Stimulated activated CD4-positive, alpha-beta T cell treated with anti-CD3 and anti-CD28 coated beads, TNF-alpha, amount 100 ng/mL, for 48 hours (primary cell): ENCODE data around the gene PGBD4.
"Not testable (repeated sequence)": the region's sequence is repeated elsewhere in the genome, so short reads cannot be mapped to it uniquely, and the experiment has no call there.

Experiments
- DNase-seq, 3 donors: peaks; one replicate each; pipeline ENCODE4 v3.0.0-alpha.2; 2020; ENCODE audit warnings: low read depth in 3 of 3

The PGBD4 gene

DNA sequence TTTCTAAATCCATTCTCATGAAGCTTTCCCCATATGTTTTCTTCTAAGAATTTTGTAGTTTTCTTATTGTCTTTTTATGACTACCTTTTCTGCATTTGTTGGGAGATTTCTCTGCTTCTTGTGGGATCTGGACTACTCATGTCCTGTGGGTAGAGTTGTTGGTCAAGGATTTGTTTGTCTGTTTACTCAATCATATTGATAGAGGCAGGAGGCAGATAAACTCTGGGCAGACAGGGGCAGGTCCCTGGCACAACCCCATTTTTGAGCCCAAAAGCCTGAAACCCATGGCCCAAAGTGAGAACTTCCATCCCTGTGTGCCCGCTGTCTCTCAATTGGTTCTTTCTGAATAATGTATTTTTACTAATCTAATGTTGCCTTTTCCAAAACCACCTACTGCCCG, 12.3 kb downstream of the PGBD4 start:
- DNase-seq: no peak

DNA sequence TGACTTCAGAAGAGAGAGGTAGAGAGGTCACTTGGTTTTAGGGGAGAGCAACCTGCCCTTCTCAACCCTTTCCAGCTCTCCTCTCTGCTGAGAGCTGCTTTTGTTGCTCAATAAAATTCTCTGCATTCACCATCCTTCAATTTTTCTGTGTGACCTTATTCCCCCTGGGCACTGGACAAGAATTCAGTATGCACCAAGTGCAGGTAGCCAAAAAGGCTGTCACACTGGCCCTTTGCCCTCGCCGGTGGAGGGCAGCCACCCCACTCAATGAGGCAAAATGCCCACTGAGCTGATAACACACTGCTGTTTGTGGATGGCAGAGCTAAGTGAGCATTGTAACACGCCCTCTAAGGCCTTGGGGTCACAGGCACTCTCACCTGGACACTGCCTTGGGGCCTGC, 12.9 kb downstream of the PGBD4 start:
- DNase-seq: no peak

DNA sequence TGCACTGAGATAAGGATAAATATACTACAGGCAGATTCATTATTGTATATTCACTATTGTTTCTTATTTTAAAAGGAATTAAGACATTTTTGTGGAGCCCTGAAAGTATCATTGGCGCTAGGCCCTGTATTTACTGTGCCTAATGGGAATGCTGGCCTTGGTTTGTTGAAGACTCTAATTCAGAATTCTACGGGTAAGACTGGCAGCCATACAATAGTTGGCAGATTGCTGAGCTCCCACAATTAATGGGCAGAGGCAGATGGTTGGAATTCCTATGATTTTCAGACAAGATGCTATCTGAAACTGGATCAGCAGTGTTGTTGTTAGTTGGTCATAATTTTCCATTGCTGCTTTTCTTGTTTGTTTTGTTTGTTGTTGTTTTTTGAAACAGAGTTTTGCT, 14.7 kb downstream of the PGBD4 start:
- DNase-seq: no peak

DNA sequence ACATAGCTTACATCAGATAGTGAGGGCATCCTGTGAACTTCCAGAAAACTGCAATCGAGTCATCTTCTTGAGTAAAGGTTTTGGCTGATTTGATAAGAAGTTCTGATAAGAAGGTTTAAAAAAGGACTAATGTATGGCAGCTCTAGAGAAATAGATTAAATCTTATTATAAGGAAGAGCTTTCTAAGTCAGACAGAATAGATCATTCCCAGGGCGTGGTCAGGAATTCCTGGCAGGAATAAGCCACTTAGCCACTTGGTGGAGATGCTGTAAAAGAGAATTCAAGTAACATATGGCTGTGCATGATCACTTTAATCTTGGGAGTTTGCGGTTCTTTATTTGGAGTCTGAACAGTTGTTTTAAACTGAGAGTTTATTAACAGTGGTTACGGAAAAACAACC, 17.4 kb downstream of the PGBD4 start:
- DNase-seq: no peak

DNA sequence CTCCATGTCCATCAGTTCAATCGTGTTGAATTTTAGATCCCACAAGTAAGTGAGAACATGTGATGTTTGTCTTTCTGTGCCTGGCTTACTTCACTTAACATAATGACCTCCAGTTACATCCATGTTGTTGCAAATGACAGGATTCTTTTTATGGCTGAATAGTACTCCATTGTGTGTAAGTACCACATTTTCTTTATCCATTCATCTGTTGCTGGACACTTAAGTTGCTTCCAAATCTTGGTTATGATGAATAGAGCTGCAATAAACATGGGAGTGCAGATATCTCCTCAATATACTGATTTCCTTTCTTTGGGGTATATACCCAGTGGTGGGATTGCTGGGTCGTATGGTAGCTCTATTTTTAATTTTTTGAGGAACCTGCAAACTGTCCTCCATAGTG, 18.5 kb downstream of the PGBD4 start:
- not testable (repeated sequence) for DNase-seq

DNA sequence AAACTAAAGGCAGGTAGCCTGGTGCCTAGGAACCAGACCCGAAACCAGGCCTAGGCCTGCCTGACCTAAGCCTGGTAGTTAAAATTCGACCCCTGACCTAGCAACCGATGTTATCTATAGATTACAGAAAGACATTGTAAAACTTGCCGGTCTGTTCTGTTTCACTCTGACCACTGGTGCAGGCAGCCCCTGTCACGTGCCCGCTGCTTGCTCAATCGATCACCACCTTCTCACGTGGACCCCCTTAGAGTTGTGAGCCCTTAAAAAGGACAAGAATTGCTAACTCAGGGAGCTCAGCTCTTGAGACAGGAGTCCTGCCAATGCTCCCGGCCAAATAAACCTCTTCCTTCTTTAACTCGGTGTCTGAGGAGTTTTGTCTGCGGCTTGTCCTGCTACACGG, 19.9 kb downstream of the PGBD4 start:
- not testable (repeated sequence) for DNase-seq

DNA sequence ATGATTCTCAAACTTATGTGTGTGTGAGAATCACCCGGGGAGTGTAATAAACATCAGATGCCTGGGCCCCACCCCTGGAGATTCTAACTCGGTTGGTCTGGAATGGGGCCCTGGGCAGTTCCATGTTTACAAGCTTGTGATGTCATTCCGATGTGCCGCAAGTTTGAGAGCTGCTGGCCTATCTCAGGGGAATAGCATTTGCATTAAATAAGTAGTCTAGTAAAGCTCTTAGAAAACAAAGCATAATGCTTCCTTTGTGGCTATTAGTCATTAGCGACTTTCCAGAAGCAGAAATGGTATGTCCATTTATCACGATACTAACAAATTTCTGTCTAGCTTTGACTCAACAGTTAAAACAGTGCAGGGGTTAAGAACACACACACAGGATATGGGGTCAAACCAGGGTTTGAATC, 20.9 kb downstream of the PGBD4 start:
- no peak for DNase-seq

DNA sequence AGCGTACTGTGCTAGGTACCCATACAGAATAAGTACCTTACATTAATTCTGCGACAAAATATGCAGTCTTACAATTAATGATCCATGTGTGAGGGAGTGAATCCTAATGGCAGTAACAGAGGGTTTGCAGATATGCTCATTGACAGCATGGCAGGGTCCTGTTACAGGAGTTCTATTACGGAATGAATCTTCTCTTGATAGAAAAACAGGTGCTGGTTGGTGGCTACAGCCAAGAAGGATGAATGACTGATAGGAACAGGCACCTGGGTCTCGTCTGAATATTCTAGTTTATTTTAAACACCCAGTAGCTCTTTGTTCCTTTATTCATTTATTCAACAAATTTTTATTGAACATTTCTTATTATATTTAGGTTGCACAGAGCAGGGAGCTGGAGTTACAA, 22.8 kb downstream of the PGBD4 start:
- no peak for DNase-seq

DNA sequence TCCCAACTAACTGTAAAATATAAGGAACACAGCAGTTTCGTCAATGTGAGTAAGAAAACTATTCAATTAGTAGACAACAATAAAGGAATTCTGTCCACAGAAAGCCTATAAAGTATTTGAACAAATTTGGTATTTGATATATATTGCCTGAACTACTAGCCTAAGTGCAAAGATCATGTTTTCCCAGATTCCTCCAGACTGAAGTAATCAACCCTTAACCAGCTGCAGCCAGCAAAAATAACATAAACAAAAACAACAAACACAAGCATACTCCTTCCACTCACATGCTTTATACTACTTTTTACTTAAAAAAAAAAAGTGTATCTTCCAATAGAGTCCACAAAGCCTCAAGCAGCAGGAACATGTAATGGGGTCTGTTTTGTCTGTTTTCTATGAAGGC, 24.1 kb downstream of the PGBD4 start:
- no peak for DNase-seq

DNA sequence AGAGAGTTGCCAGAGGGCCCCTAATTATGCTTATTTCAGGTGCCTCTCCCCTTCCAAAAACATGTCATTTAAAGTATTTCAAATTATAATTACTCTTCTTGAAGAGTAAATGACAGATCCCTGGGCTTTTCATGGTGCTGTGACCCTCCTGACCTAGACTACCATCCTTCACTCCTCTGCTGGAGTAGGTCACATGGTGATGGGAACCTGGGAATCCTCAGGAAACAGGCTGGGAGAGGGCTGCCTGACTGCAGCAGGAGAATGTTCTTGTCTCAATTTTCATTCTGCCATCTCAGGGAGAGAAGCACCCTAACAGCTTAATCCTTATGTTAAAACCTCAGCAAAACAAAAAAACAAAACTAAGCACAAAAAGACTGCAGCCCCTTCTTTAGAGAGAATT, 24.6 kb downstream of the PGBD4 start:
- DNase-seq: no peak

DNA sequence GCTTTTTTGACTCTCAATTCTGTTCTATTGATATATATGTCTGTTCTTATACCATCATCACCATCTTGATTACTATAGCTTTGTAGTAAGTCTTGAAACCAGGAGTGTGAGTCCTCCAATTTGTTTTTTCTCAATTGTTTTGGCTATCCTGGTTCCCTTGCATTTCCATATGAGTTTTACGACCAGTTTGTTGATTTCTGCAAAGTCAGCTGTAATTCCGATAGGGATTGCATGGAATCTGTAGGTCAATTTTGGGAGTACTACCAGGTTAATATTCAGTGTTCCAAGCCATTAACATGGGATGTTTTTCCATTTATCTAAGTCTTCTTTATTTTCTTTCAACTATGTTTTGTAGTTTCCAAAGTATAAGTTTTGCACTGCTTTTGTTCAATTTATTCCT, 27.0 kb downstream of the PGBD4 start:
- DNase-seq: no peak

DNA sequence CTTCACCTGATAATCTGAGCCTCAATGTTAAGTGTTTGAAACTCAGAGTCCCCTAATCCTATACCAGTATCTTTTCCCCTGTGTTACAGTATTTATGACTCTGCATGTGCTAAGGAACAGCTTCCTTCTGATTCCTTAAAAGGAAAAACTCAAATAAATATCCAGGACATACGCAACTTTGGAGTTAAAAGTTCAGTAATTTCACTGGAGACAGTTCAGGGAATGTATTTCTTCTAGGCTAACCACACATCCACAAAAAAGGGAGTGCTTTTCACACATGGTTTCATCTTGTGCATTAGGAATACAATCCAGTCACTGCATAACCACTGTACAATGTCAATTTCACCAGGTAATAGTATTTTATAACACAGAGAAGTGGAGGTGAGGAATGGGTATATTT, 31.0 kb downstream of the PGBD4 start:
- DNase-seq: no peak

DNA sequence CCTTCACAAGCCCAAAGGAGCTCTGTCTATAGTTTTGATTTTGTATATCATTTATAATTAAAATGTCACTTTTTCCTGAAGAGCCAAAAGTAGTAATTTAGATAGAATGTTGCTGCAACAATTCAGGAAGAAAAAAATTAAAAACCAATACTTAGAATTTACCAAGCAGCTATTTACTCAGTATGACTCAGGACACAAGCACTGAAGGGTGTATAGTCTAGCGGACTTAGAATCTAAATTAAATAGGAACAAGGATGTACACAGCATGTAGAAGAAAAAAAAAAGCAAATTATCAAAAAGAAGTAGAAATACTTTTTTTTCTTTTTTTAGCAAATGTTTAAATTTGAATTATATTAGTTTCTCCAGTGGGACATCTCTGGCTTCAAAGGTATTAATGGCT, 31.6 kb downstream of the PGBD4 start:
- no peak for DNase-seq

DNA sequence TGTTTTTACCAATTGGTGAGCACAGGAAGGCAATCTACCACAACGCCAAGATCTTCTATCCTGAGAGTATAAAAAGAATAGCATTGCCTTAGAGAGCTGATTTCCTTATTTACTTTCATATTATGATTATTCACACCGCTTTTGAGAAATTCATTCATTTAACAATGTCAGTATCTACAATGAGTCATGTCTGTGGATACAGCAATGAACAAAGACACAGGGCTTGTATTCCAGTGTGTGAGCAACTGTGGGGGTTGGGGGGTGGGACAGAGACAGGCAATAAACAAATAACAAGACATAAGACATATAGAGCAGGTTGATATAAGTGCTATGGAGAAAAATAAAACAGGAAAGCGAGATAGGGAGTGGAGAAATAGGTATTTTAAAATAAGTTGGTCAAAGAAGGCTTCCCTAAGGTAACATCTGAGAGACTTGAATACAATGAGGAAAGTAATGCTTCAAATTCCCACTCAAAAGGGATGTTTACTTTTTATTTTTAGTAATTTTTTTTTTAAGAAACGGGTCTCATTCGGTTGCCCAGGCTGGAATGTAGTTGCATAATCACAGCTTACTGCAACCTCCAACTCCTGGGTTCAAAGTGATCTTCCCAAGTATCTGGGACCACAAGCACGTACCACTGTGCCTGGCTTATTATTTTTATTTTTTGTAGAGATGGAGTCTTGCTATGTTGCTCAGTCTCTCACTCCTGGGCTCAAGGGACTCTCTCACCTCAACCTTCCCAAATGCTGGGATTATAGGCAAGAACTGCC, 45.7 kb downstream of the PGBD4 start:
- no peak for DNase-seq

DNA sequence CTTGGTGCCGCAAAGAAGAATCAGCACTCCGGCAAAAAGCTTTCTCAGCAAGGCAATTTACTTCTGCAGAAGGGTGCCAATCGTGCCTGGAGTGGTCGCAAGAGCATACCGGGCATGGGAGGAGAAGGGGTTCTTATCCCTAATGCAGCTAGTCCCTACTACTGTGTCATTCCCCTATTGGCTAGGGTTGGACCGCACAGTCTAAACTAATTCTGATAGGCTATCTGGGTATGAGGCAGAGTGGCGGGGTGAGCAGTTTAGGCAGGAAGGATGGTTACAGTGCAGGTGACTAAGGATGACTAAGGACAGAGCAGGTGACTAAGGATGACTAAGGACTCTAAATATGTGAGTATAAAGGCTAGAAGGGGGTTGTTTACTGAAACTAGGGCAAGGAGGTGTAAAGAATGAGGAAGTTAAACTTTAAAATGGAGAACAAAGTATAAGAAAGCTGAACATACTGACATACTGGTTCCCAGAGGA, 52.9 kb downstream of the PGBD4 start:
- peak in 2 of 3 donors; percentile 4 to 11 for DNase-seq

DNA sequence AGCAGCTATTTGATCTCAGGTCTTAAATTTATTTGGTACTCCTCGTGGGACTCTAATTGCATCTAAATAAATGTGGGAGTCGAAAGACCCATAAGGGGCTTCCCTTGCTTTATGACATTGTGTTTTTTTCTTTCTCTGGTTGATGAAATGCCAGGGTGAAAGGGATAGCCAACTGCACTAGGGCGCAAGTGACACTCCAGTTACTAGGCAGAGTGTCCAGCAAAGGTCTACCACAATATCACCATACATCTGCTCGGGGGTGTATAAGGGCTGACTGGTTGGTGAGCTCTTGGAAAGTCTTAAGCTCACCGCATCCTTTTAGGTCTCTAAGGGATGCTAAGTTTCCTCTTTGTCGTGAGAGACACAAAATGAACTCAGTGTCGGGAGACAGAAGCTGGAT, 54.0 kb downstream of the PGBD4 start:
- DNase-seq: no peak
